ENCODE measurements around the gene MARVELD2.
A peak's percentile ranks its signal among the peaks of the same experiment; 100 is the strongest.

The MARVELD2 gene

GRCh38 chr5:69493396-69494133, 78.6 kb downstream of the MARVELD2 start:
- peak; percentile 56 to 78 (median 64) for DNase-seq

All from suppressor macrophage treated with lipopolysaccharide for 1 hour (primary cell).